B cell (primary cell): ENCODE results near the gene MORN1.

Experiments used
- EZH2 ChIP-seq: IDR thresholded peaks from 2 replicates; pipeline ENCODE4 v1.6.1; 2012; ENCODE audit warnings: borderline replicate concordance, low read depth, mild to moderate bottlenecking, moderate library complexity, low read length; ENCODE audit not compliant: insufficient read depth, poor library complexity, severe bottlenecking
- TF ChIP-seq, protein P1 (sequence below): fragments of 200-600 bp; IDR thresholded peaks from one replicate; pipeline ENCODE4 v1.8.0; 2022; ENCODE audit warnings: antibody characterized with exemption, mild to moderate bottlenecking

DNA sequence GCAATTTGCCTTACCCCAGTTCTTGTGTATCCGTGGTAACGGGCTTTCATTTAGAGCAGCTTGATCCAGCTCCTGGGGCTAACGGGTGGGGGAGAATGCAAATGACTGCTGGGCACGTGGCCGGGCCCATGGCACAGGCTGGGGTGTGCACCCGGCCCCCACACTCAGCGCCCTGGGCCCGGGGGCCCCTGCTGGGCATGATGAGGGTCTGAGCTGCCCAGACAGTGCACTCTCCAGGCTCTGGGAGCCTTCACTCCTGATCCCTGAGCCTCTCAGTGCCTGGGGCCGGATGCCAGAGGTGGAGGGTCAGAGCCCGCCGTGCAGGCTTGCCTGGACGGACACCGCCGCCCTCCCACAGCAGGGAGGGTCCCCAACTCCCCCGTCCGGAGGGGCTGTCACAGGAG is 41.1 kb upstream of the MORN1 start:
- TF ChIP-seq, protein P1, sequence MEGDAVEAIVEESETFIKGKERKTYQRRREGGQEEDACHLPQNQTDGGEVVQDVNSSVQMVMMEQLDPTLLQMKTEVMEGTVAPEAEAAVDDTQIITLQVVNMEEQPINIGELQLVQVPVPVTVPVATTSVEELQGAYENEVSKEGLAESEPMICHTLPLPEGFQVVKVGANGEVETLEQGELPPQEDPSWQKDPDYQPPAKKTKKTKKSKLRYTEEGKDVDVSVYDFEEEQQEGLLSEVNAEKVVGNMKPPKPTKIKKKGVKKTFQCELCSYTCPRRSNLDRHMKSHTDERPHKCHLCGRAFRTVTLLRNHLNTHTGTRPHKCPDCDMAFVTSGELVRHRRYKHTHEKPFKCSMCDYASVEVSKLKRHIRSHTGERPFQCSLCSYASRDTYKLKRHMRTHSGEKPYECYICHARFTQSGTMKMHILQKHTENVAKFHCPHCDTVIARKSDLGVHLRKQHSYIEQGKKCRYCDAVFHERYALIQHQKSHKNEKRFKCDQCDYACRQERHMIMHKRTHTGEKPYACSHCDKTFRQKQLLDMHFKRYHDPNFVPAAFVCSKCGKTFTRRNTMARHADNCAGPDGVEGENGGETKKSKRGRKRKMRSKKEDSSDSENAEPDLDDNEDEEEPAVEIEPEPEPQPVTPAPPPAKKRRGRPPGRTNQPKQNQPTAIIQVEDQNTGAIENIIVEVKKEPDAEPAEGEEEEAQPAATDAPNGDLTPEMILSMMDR = no peak
- no peak for TF ChIP-seq EZH2
